C4-2B (cell line): ENCODE results near the gene RNF31.

Experiments used
- CTCF ChIP-seq: fragments of 450-650 bp; conservative IDR thresholded peaks from 2 replicates; pipeline ENCODE4 v1.5.1; 2017; ENCODE audit warnings: mild to moderate bottlenecking
- ZFX ChIP-seq: fragments of 450-650 bp; IDR thresholded peaks from 2 replicates; pipeline ENCODE4 v1.6.1; 2017

- TF ChIP-seq CTCF, result no peak
- TF ChIP-seq ZFX, result no peak
Measured at GRCh38 chr14:24122416-24122815, 24.9 kb upstream of the RNF31 start.
